Transverse colon (tissue), 4 donors: ENCODE measurements around the gene POU2F1.

ENCODE experiments used
- CTCF ChIP-seq, 5 experiments: fragments of 200-600 bp in 3 of 5; fragments of 450-650 bp in 2 of 5; sonication (generic) in 3 of 5; IDR thresholded peaks; 1 replicate in 2 of 5; 2 replicates in 3 of 5; pipeline ENCODE4 v1.5.1; 2016 to 2017; ENCODE audit warnings: antibody characterized with exemption in 5 of 5, inconsistent platforms in 3 of 5, mild to moderate bottlenecking in 2 of 5, moderate library complexity in 1 of 5
- POLR2A ChIP-seq: fragments of 450-650 bp; IDR thresholded peaks from one replicate; pipeline ENCODE4 v1.6.1; 2016; ENCODE audit warnings: antibody characterized with exemption, mild to moderate bottlenecking, moderate library complexity
- POLR2AphosphoS5 ChIP-seq, 3 donors: sonication (generic); formaldehyde crosslinking; IDR thresholded peaks; one replicate each; pipeline ENCODE4 v1.6.1; 2016; ENCODE audit warnings: antibody characterized with exemption in 3 of 3

- TF ChIP-seq CTCF (IDR thresholded peaks at IDR 0.05) (no peak), POLR2AphosphoS5 (IDR thresholded peaks at IDR 0.05) (no peak), POLR2A (no peak)
These were observed 142.0 kb downstream of the POU2F1 start for GRCh38 chr1:167362638-167363037.
